ENCODE results near the gene B4GALT6.

Gene B4GALT6

GRCh38 chr18:31587529-31587928 is 96.9 kb downstream of the B4GALT6 start:
- Histone ChIP-seq H3K27ac (no peak overlapping the region), H3K4me3 (no peak overlapping the region)
- DNase-seq (ENCODE audit: low spot score), result no peak
- no peak for TF ChIP-seq CTCF (IDR thresholded peaks at IDR 0.05)

- TF ChIP-seq CTCF (IDR thresholded peaks at IDR 0.05), result no peak
- DNase-seq (ENCODE audit: low spot score), result no peak
- Histone ChIP-seq H3K27ac (no peak overlapping the region), H3K4me3 (no peak overlapping the region)
These were observed 97.8 kb downstream of the B4GALT6 start for GRCh38 chr18:31586616-31587015.

- TF ChIP-seq CTCF (IDR thresholded peaks at IDR 0.05), result no peak
- Histone ChIP-seq H3K27ac (no peak overlapping the region), H3K4me3 (no peak overlapping the region)
- DNase-seq (ENCODE audit: low spot score), result no peak
These were observed 98.4 kb downstream of the B4GALT6 start for GRCh38 chr18:31585991-31586390.

GRCh38 chr18:31583185-31583854 is 101.1 kb downstream of the B4GALT6 start:
- TF ChIP-seq CTCF (IDR thresholded peaks at IDR 0.05), result no peak
- DNase-seq (ENCODE audit: low spot score), result no peak
- Histone ChIP-seq H3K27ac (no peak overlapping the region), H3K4me3 (no peak overlapping the region)

GRCh38 chr18:31581498-31582197 is 102.7 kb downstream of the B4GALT6 start:
- no peak overlapping the region for H3K4me3 ChIP-seq
- H3K27ac ChIP-seq, result no peak overlapping the region
- TF ChIP-seq CTCF (IDR thresholded peaks at IDR 0.05), result no peak
- no peak for DNase-seq (ENCODE audit: low spot score)

GRCh38 chr18:31579375-31579774 is 105.0 kb downstream of the B4GALT6 start:
- no peak overlapping the region for H3K4me3 ChIP-seq
- H3K27ac ChIP-seq, result no peak overlapping the region
- no peak for TF ChIP-seq CTCF (IDR thresholded peaks at IDR 0.05)
- no peak for DNase-seq (ENCODE audit: low spot score)

- Histone ChIP-seq H3K27ac (no peak overlapping the region), H3K4me3 (no peak overlapping the region)
- TF ChIP-seq CTCF (IDR thresholded peaks at IDR 0.05), result no peak
- no peak for DNase-seq (ENCODE audit: low spot score)
These were observed 106.3 kb downstream of the B4GALT6 start for GRCh38 chr18:31578126-31578525.
